IMR-90 (cell line): ENCODE measurements around the gene GFRA3. TPM values are rescaled to one million over a fixed set of nuclear protein-coding genes. Genes with fewer than 3 reads are reported as not detected.

Experiments
- ATAC-seq: fragments of 200-7000 bp; cut with Tn5 transposase; 2 replicates; pipeline ENCODE4 v1.9.1; 2020; ENCODE audit warnings: low read depth, mild to moderate bottlenecking, moderate library complexity
- BruUV-seq: library from RNA; stranded (reverse); fragments of 400-500 nt; replicated peaks from 2 replicates; lab custom pipeline; 2021; lab: Mats Ljungman, UMichigan
- CTCF ChIA-PET: fragments of 300-600 bp; formaldehyde crosslinking; extraction: SDS; loops from one replicate; lab custom pipeline; 2021; ENCODE audit warnings: antibody characterized with exemption; lab: Yijun Ruan, JAX
- POLR2A ChIA-PET: fragments of 300-600 bp; sonication (Branson Sonifier 250); formaldehyde crosslinking; loops from one replicate; lab custom pipeline; 2022; ENCODE audit warnings: antibody characterized with exemption; ENCODE audit not compliant: unreplicated experiment; lab: Charles Lee
- DNase-seq: peaks from one replicate; pipeline ENCODE4 v3.0.0; 2013
- H2AFZ ChIP-seq: replicated peaks from 2 replicates; pipeline ENCODE3; 2013; ENCODE audit warnings: low read length, mild to moderate bottlenecking; ENCODE audit not compliant: poor library complexity
- H2AK5ac ChIP-seq: 2 replicates; pipeline ENCODE4 v1.6.1; 2013; ENCODE audit warnings: low read depth, low read length, inconsistent platforms
- H2AK9ac ChIP-seq: replicated peaks from 2 replicates; pipeline ENCODE3; 2013; ENCODE audit warnings: mild to moderate bottlenecking, low read depth, low read length, moderate library complexity; ENCODE audit not compliant: poor library complexity
- H2BK120ac ChIP-seq: 2 replicates; pipeline ENCODE4 v1.6.1; 2013; ENCODE audit warnings: low read depth, low read length, inconsistent platforms
- H2BK15ac ChIP-seq: 3 replicates; pipeline ENCODE4 v1.6.1; 2013; ENCODE audit warnings: low read depth, low read length, inconsistent platforms
- H2BK20ac ChIP-seq: 2 replicates; pipeline ENCODE4 v1.6.1; 2013; ENCODE audit warnings: low read depth, mild to moderate bottlenecking, inconsistent platforms, low read length, moderate library complexity
- H2BK5ac ChIP-seq: 2 replicates; pipeline ENCODE4 v1.6.1; 2013; ENCODE audit warnings: mild to moderate bottlenecking, low read depth, low read length, inconsistent platforms; ENCODE audit not compliant: poor library complexity, severe bottlenecking
- H3K14ac ChIP-seq: replicated peaks from 2 replicates; pipeline ENCODE4 v1.6.1; 2013; ENCODE audit warnings: low read depth, low read length, inconsistent platforms
- H3K18ac ChIP-seq: 2 replicates; pipeline ENCODE4 v1.6.1; 2013; ENCODE audit warnings: low read depth, low read length, control low read depth
- H3K23ac ChIP-seq: 2 replicates; pipeline ENCODE4 v1.6.1; 2013; ENCODE audit warnings: low read depth, low read length, inconsistent platforms
- H3K27ac ChIP-seq: 2 replicates; pipeline ENCODE4 v1.5.1; 2013; ENCODE audit warnings: mild to moderate bottlenecking, control low read depth, low read length; ENCODE audit not compliant: insufficient read depth
- H3K27me3 ChIP-seq: 2 replicates; pipeline ENCODE4 v1.6.1; 2013; ENCODE audit warnings: low read length; ENCODE audit not compliant: control insufficient read depth, insufficient read depth
- H3K36me3 ChIP-seq: 2 replicates; pipeline ENCODE4 v1.6.1; 2013; ENCODE audit warnings: low read length, mixed read lengths; ENCODE audit not compliant: control insufficient read depth, insufficient read depth
- H3K4ac ChIP-seq: 2 replicates; pipeline ENCODE4 v1.6.1; 2013; ENCODE audit warnings: low read depth, low read length, inconsistent platforms
- H3K4me1 ChIP-seq: 2 replicates; pipeline ENCODE4 v1.6.1; 2013; ENCODE audit warnings: low read length, mixed read lengths; ENCODE audit not compliant: control insufficient read depth, insufficient read depth
- H3K4me2 ChIP-seq: 2 replicates; pipeline ENCODE4 v1.6.1; 2013; ENCODE audit warnings: low read depth, mild to moderate bottlenecking, control low read depth, low read length, moderate library complexity
- H3K4me3 ChIP-seq: 2 replicates; pipeline ENCODE4 v1.5.1; 2013; ENCODE audit warnings: low read depth, mild to moderate bottlenecking, control low read depth, low read length, moderate library complexity; ENCODE audit not compliant: insufficient read depth
- H3K56ac ChIP-seq: 2 replicates; pipeline ENCODE4 v1.6.1; 2013; ENCODE audit warnings: low read length, inconsistent platforms; ENCODE audit not compliant: insufficient read depth; ENCODE audit errors: extremely low read depth
- H3K79me1 ChIP-seq, 2 experiments: 2 replicates each; pipeline ENCODE4 v1.6.1; 2013; ENCODE audit warnings: low read length in 2 of 2, inconsistent platforms in 1 of 2, low read depth in 1 of 2
- H3K9ac ChIP-seq: 2 replicates; pipeline ENCODE4 v1.6.1; 2013; ENCODE audit warnings: low read depth, low read length, control low read depth
- H3K9me1 ChIP-seq: 2 replicates; pipeline ENCODE4 v1.6.1; 2013; ENCODE audit warnings: low read length, inconsistent platforms; ENCODE audit not compliant: insufficient read depth
- H3K9me3 ChIP-seq: 2 replicates; pipeline ENCODE4 v1.6.1; 2013; ENCODE audit warnings: low read length; ENCODE audit not compliant: control insufficient read depth, insufficient read depth
- H4K20me1 ChIP-seq: 2 replicates; pipeline ENCODE4 v1.6.1; 2013; ENCODE audit warnings: low read length, inconsistent platforms; ENCODE audit not compliant: insufficient read depth
- H4K5ac ChIP-seq: 2 replicates; pipeline ENCODE4 v1.6.1; 2013; ENCODE audit warnings: mild to moderate bottlenecking, low read depth, low read length, control low read depth
- H4K8ac ChIP-seq, 2 experiments: 2 replicates each; pipeline ENCODE4 v1.6.1; 2013; ENCODE audit warnings: low read depth in 2 of 2, low read length in 2 of 2, control low read depth in 1 of 2, inconsistent platforms in 1 of 2
- H4K91ac ChIP-seq: 2 replicates; pipeline ENCODE4 v1.6.1; 2013; ENCODE audit warnings: low read depth, low read length, inconsistent platforms; ENCODE audit not compliant: insufficient read depth
- BHLHE40 ChIP-seq: fragments of 150-350 bp; IDR thresholded peaks from 2 replicates; pipeline ENCODE4 v1.6.1; 2016; ENCODE audit warnings: mild to moderate bottlenecking, low read depth, low read length
- CEBPB ChIP-seq: IDR thresholded peaks from 2 replicates; pipeline ENCODE4 v1.6.1; 2012; ENCODE audit warnings: low read depth, low read length, improper control_type of control experiment
- CHD1 ChIP-seq: IDR thresholded peaks from 2 replicates; pipeline ENCODE4 v1.6.1; 2012; ENCODE audit warnings: low read depth, low read length, improper control_type of control experiment
- CTCF ChIP-seq: conservative IDR thresholded peaks from 2 replicates; pipeline ENCODE4 v1.5.1; 2012; ENCODE audit warnings: mild to moderate bottlenecking, low read depth, low read length, improper control_type of control experiment
- ELK1 ChIP-seq: fragments of 150-350 bp; IDR thresholded peaks from 2 replicates; pipeline ENCODE4 v1.6.1; 2016; ENCODE audit warnings: low read depth, mild to moderate bottlenecking, low read length, moderate library complexity, borderline replicate concordance
- FOS ChIP-seq: fragments of 150-350 bp; IDR thresholded peaks from 2 replicates; pipeline ENCODE4 v1.6.1; 2016; ENCODE audit warnings: low read depth, low read length
- MAFK ChIP-seq: IDR thresholded peaks from 2 replicates; pipeline ENCODE4 v1.6.1; 2012; ENCODE audit warnings: low read depth, low read length, improper control_type of control experiment
- MAZ ChIP-seq: IDR thresholded peaks from 2 replicates; pipeline ENCODE4 v1.6.1; 2012; ENCODE audit warnings: low read depth, mild to moderate bottlenecking, low read length, improper control_type of control experiment, moderate library complexity, borderline replicate concordance
- MXI1 ChIP-seq: IDR thresholded peaks from 2 replicates; pipeline ENCODE4 v1.6.1; 2012; ENCODE audit warnings: low read depth, mild to moderate bottlenecking, low read length, moderate library complexity, borderline replicate concordance
- NFE2L2 ChIP-seq: fragments of 150-350 bp; IDR thresholded peaks from 2 replicates; pipeline ENCODE4 v1.6.1; 2016; ENCODE audit warnings: low read depth, mild to moderate bottlenecking, low read length
- RAD21 ChIP-seq: IDR thresholded peaks from 2 replicates; pipeline ENCODE4 v1.6.1; 2012; ENCODE audit warnings: low read length, improper control_type of control experiment
- RCOR1 ChIP-seq: IDR thresholded peaks from 2 replicates; pipeline ENCODE4 v1.6.1; 2012; ENCODE audit warnings: mild to moderate bottlenecking, low read length, improper control_type of control experiment; ENCODE audit not compliant: insufficient replicate concordance
- RFX5 ChIP-seq: IDR thresholded peaks from 2 replicates; pipeline ENCODE4 v1.8.0; 2012; ENCODE audit warnings: low read depth, mild to moderate bottlenecking, low read length, moderate library complexity
- SMC3 ChIP-seq: fragments of 150-350 bp; IDR thresholded peaks from 2 replicates; pipeline ENCODE4 v1.6.1; 2016; ENCODE audit warnings: low read depth, mild to moderate bottlenecking, antibody characterized with exemption, low read length, moderate library complexity
- USF2 ChIP-seq: fragments of 150-350 bp; IDR thresholded peaks from 2 replicates; pipeline ENCODE4 v1.6.1; 2017; ENCODE audit warnings: mild to moderate bottlenecking, antibody characterized with exemption, low read length, low read depth
- WGBS, 2 experiments: methylation state at CpG; one replicate each; pipeline versions ENCODE4 v1.1.5 to v1.1.7; 2013; ENCODE audit warnings: missing lambda C conversion rate in 2 of 2; ENCODE audit not compliant: insufficient read length in 1 of 2; ENCODE audit errors: extremely low coverage in 2 of 2; 5-methylcytosine and 5-hydroxymethylcytosine counted together
- dilution Hi-C: fragments of 300-500 bp; cut with HindIII; formaldehyde crosslinking; loops from one replicate; pipeline ENCODE4 v1.14.3; 2018; ENCODE audit warnings: low sequenced_read_pairs; ENCODE audit not compliant: unreplicated experiment
- in situ Hi-C: fragments of 300-500 bp; cut with MboI; formaldehyde crosslinking; loops from 3 replicates; pipeline ENCODE4 v1.14.3; 2019; ENCODE audit warnings: low sequenced_read_pairs, inconsistent platforms, mixed read lengths
- intact Hi-C: fragments of 100-400 bp; cut with micrococcal nuclease; formaldehyde crosslinking; loops from 2 replicates; pipeline ENCODE4 v1.10.0; 2022
- polyA plus RNA-seq, 3 experiments: library from polyadenylated mRNA; depleted of rRNA; stranded (reverse); fragments of >200 nt; gene quantifications; 2 replicates each; pipeline ENCODE4 v1.2.3, GENCODE V29; 2012; ENCODE audit warnings: low replicate concordance in 1 of 3
- total RNA-seq: library from RNA; depleted of rRNA; stranded (reverse); fragments of >200 nt; gene quantifications from 2 replicates; pipeline ENCODE4 v1.2.3, GENCODE V29; 2012

The GFRA3 gene
- total and polyA plus RNA-seq, 2 of the 4 experiments (the other 2 are of a cell fraction) = not detected

- Histone ChIP-seq H3K36me3 (no peaks in the 10 kb centered on the region), H3K56ac (no peak overlapping the region), H3K4ac (no peak overlapping the region), H3K4me2 (no peak overlapping the region), H4K5ac (no peak overlapping the region), H3K9me3 (no peaks in the 10 kb centered on the region), H2BK120ac (no peak overlapping the region), H3K27me3 (peaks cover 35% of the 10 kb centered on the region), H3K79me1 (no peaks in the 10 kb centered on the region), H2AK9ac (no peak overlapping the region), H2BK5ac (no peak overlapping the region), H3K9ac (no peak overlapping the region), H3K27ac (no peak overlapping the region), H2AK5ac (no peak overlapping the region), H2BK15ac (no peak overlapping the region), H3K23ac (no peak overlapping the region), H2AFZ (no peak overlapping the region), H3K4me1 (no peaks in the 10 kb centered on the region), H4K8ac (no peak overlapping the region), H3K14ac (no peak overlapping the region), H4K20me1 (no peaks in the 10 kb centered on the region), H3K9me1 (no peaks in the 10 kb centered on the region), H2BK20ac (no peak overlapping the region), H3K18ac (no peak overlapping the region), H4K91ac (no peak overlapping the region), H3K4me3 (no peak overlapping the region)
- WGBS, 2 experiments = no CpG with 5 or more reads among the region's 4 CpGs
- dilution Hi-C loops = no loop called here
- ChIA-PET POLR2A (no interaction called here), CTCF (interaction anchor here (0.7 kb wide), 1 partner anchor 17 kb away, joined by 3 read pairs; no protein-coding TSS in a partner anchor)
- DNase-seq (no peak), ATAC-seq (no peak)
- intact Hi-C loops = no loop called here
- in situ Hi-C loops = no loop called here
- no TSS peak for BruUV-seq
- TF ChIP-seq CEBPB (no peak), CTCF (no peak), CHD1 (no peak), SMC3 (no peak), MAZ (no peak), RAD21 (no peak), ELK1 (no peak), FOS (no peak), RFX5 (no peak), BHLHE40 (no peak), NFE2L2 (no peak), MXI1 (no peak), USF2 (no peak), MAFK (no peak), RCOR1 (no peak)
Measured at GRCh38 chr5:138246822-138247221, 27.6 kb downstream of the GFRA3 start.
